ENCODE data around the gene CCDC70.
"Not testable (repeated sequence)": the region's sequence is repeated elsewhere in the genome, so short reads cannot be mapped to it uniquely, and the experiment has no call there.

The CCDC70 gene

GRCh38 chr13:51887468-51887867 lies 25.7 kb downstream of the CCDC70 start:
- intact Hi-C loops (cut with DNase I) = no loop called here
- DNase-seq = no peak

- DNase-seq = no peak
- intact Hi-C loops (cut with DNase I) = no loop called here
Measured at GRCh38 chr13:51892657-51893056, 30.9 kb downstream of the CCDC70 start.

- intact Hi-C loops (cut with DNase I) = no loop called here
- no peak for DNase-seq
Measured at GRCh38 chr13:51894239-51894638, 32.5 kb downstream of the CCDC70 start.

GRCh38 chr13:51895906-51896888 lies 34.4 kb downstream of the CCDC70 start:
- DNase-seq = peak; percentile 37 to 83 (median 62)
- intact Hi-C loops (cut with DNase I) = no loop called here

- DNase-seq = no peak
- intact Hi-C loops (cut with DNase I) = no loop called here
Measured at GRCh38 chr13:51900471-51900870, 38.7 kb downstream of the CCDC70 start.

- intact Hi-C loops (cut with DNase I) = no loop called here
Measured at GRCh38 chr13:51902776-51903175, 41.0 kb downstream of the CCDC70 start.

GRCh38 chr13:51905787-51906186 lies 44.0 kb downstream of the CCDC70 start:
- intact Hi-C loops (cut with DNase I) = no loop called here
- DNase-seq = peak in 1 of 42 donors; percentile 37

More at GRCh38 chr13:51902776-51903175, 41.0 kb downstream of the CCDC70 start:
- DNase-seq = no peak

- intact Hi-C loops (cut with DNase I) = no loop called here
- DNase-seq = peak in 2 of 42 donors; percentile 22 to 42
Measured at GRCh38 chr13:51906581-51906980, 44.8 kb downstream of the CCDC70 start.

GRCh38 chr13:51907040-51907732 lies 45.4 kb downstream of the CCDC70 start:
- intact Hi-C loops (cut with DNase I) = no loop called here
- DNase-seq = peak in 1 of 42 donors; percentile 22

- intact Hi-C loops (cut with DNase I); DNase-seq: not testable (repeated sequence)
Measured at GRCh38 chr13:51909265-51909664, 47.5 kb downstream of the CCDC70 start.

GRCh38 chr13:51910508-51910907 lies 48.7 kb downstream of the CCDC70 start:
- no peak for DNase-seq
- intact Hi-C loops (cut with DNase I) = no loop called here

GRCh38 chr13:51912091-51912490 lies 50.3 kb downstream of the CCDC70 start:
- peak; percentile 57 to 93 (median 80) for DNase-seq
- intact Hi-C loops (cut with DNase I) = no loop called here

- intact Hi-C loops (cut with DNase I) = no loop called here
Measured at GRCh38 chr13:51912511-51913225, 50.9 kb downstream of the CCDC70 start.

GRCh38 chr13:51913421-51914136 lies 51.8 kb downstream of the CCDC70 start:
- intact Hi-C loops (cut with DNase I) = no loop called here
- peak in 12 of 42 donors; percentile 22 to 62 (median 34) for DNase-seq

More at GRCh38 chr13:51912511-51913225, 50.9 kb downstream of the CCDC70 start:
- DNase-seq = no peak

GRCh38 chr13:51914137-51914493 lies 52.3 kb downstream of the CCDC70 start:
- DNase-seq = no peak
- intact Hi-C loops (cut with DNase I) = no loop called here

Data from head of caudate nucleus (tissue), 42 donors.